ENCODE data around the gene HHAT. TPM values are rescaled to one million over a fixed set of nuclear protein-coding genes. Genes with fewer than 3 reads are reported as not detected.

HHAT gene
- total RNA-seq, 2 experiments from 2014 or later = 3.6 to 3.9 TPM

GRCh38 chr1:210573141-210573540 is 244.4 kb downstream of the HHAT start:
- Mint-ChIP-seq H3K27me3 (ENCODE audit: low read depth) (no peaks in the 10 kb centered on the region), H3K27ac (no peak overlapping the region), H3K4me3 (no peak overlapping the region), H3K9me3 (peaks cover 2% of the 10 kb centered on the region), H3K36me3 (ENCODE audit: low read depth) (no peaks in the 10 kb centered on the region), H3K4me1 (ENCODE audit: low read depth) (no peaks in the 10 kb centered on the region)
- intact Hi-C loops (cut with micrococcal nuclease) = no loop called here
- no peak for DNase-seq
- CTCF ChIA-PET = no interaction called here

GRCh38 chr1:210582205-210582970 is 253.7 kb downstream of the HHAT start:
- Mint-ChIP-seq H3K4me3 (no peak overlapping the region), H3K9me3 (no peaks in the 10 kb centered on the region), H3K36me3 (ENCODE audit: low read depth) (no peaks in the 10 kb centered on the region), H3K4me1 (ENCODE audit: low read depth) (peaks cover 3% of the 10 kb centered on the region), H3K27me3 (ENCODE audit: low read depth) (peaks cover 6% of the 10 kb centered on the region), H3K27ac (no peak overlapping the region)
- no peak for DNase-seq
- intact Hi-C loops (cut with micrococcal nuclease) = loop anchor here (10.0 kb wide), 1 partner anchor 1072 kb away; no protein-coding TSS in a partner anchor
- CTCF ChIA-PET = interaction anchor here (1.1 to 7.3 kb wide), 4 partner anchors 12 to 551 kb away, joined by 3 to 45 read pairs (median 20); partner anchors contain the start of gene KCNH1

- peaks cover 6% of the 10 kb centered on the region for H3K27me3 Mint-ChIP-seq (ENCODE audit: low read depth)
- H3K27ac Mint-ChIP-seq = no peak overlapping the region
- H3K9me3 Mint-ChIP-seq = no peaks in the 10 kb centered on the region
- intact Hi-C loops (cut with micrococcal nuclease) = loop anchor here (1.0 to 10.0 kb wide), 6 partner anchors 136 to 1070 kb away; partner anchors contain the start of gene KCNH1
- H3K4me1 Mint-ChIP-seq (ENCODE audit: low read depth) = peaks cover 3% of the 10 kb centered on the region
- H3K36me3 Mint-ChIP-seq (ENCODE audit: low read depth) = no peaks in the 10 kb centered on the region
- CTCF ChIA-PET = interaction anchor here (0.9 to 7.3 kb wide), 9 partner anchors 14 to 929 kb away, joined by 3 to 45 read pairs (median 5); partner anchors contain the start of gene KCNH1
- no peak overlapping the region for H3K4me3 Mint-ChIP-seq
- peak; percentile 90 for DNase-seq
These were observed 255.9 kb downstream of the HHAT start for GRCh38 chr1:210584439-210585113.

GRCh38 chr1:210586771-210587170 is 258.1 kb downstream of the HHAT start:
- no peak for DNase-seq
- H3K4me3 Mint-ChIP-seq = no peak overlapping the region
- no peaks in the 10 kb centered on the region for H3K36me3 Mint-ChIP-seq (ENCODE audit: low read depth)
- intact Hi-C loops (cut with micrococcal nuclease) = loop anchor here (10.0 kb wide), 1 partner anchor 1068 kb away; no protein-coding TSS in a partner anchor
- H3K27ac Mint-ChIP-seq = no peak overlapping the region
- peaks cover 3% of the 10 kb centered on the region for H3K27me3 Mint-ChIP-seq (ENCODE audit: low read depth)
- peaks cover 3% of the 10 kb centered on the region for H3K4me1 Mint-ChIP-seq (ENCODE audit: low read depth)
- CTCF ChIA-PET = interaction anchor here (0.6 to 7.3 kb wide), 5 partner anchors 138 to 547 kb away, joined by 3 to 45 read pairs (median 4); partner anchors contain the start of gene KCNH1
- H3K9me3 Mint-ChIP-seq = peaks cover 7% of the 10 kb centered on the region

- no peaks in the 10 kb centered on the region for H3K36me3 Mint-ChIP-seq (ENCODE audit: low read depth)
- no peak for DNase-seq
- no peak overlapping the region for H3K4me3 Mint-ChIP-seq
- H3K4me1 Mint-ChIP-seq (ENCODE audit: low read depth) = no peaks in the 10 kb centered on the region
- no peak overlapping the region for H3K27ac Mint-ChIP-seq
- intact Hi-C loops (cut with micrococcal nuclease) = loop anchor here (10.0 kb wide), 1 partner anchor 1067 kb away; no protein-coding TSS in a partner anchor
- peaks cover 7% of the 10 kb centered on the region for H3K9me3 Mint-ChIP-seq
- CTCF ChIA-PET = interaction anchor here (1.1 to 7.3 kb wide), 2 partner anchors 362 to 546 kb away, joined by 4 to 45 read pairs; partner anchors contain the start of gene KCNH1
- no peaks in the 10 kb centered on the region for H3K27me3 Mint-ChIP-seq (ENCODE audit: low read depth)
These were observed 258.9 kb downstream of the HHAT start for GRCh38 chr1:210587566-210587965.

- Mint-ChIP-seq H3K9me3 (peaks cover 7% of the 10 kb centered on the region), H3K27ac (no peak overlapping the region), H3K4me3 (no peak overlapping the region), H3K4me1 (ENCODE audit: low read depth) (no peaks in the 10 kb centered on the region), H3K27me3 (ENCODE audit: low read depth) (no peaks in the 10 kb centered on the region), H3K36me3 (ENCODE audit: low read depth) (no peaks in the 10 kb centered on the region)
- DNase-seq = no peak
- CTCF ChIA-PET = interaction anchor here (7.3 kb wide), 1 partner anchor 546 kb away, joined by 45 read pairs; the partner anchor contains the start of gene KCNH1
- intact Hi-C loops (cut with micrococcal nuclease) = loop anchor here (10.0 kb wide), 1 partner anchor 1066 kb away; no protein-coding TSS in a partner anchor
These were observed 259.7 kb downstream of the HHAT start for GRCh38 chr1:210588357-210588756.

GRCh38 chr1:210588946-210589345 is 260.2 kb downstream of the HHAT start:
- intact Hi-C loops (cut with micrococcal nuclease) = loop anchor here (10.0 kb wide), 1 partner anchor 1066 kb away; no protein-coding TSS in a partner anchor
- no peaks in the 10 kb centered on the region for H3K36me3 Mint-ChIP-seq (ENCODE audit: low read depth)
- H3K27me3 Mint-ChIP-seq (ENCODE audit: low read depth) = no peaks in the 10 kb centered on the region
- H3K9me3 Mint-ChIP-seq = peaks cover 7% of the 10 kb centered on the region
- H3K4me1 Mint-ChIP-seq (ENCODE audit: low read depth) = no peaks in the 10 kb centered on the region
- no peak for DNase-seq
- CTCF ChIA-PET = interaction anchor here (7.3 kb wide), 1 partner anchor 545 kb away, joined by 45 read pairs; the partner anchor contains the start of gene KCNH1
- H3K27ac Mint-ChIP-seq = no peak overlapping the region
- H3K4me3 Mint-ChIP-seq = no peak overlapping the region

- no peak overlapping the region for H3K27ac Mint-ChIP-seq
- H3K27me3 Mint-ChIP-seq (ENCODE audit: low read depth) = no peaks in the 10 kb centered on the region
- H3K4me3 Mint-ChIP-seq = no peak overlapping the region
- H3K9me3 Mint-ChIP-seq = peaks cover 7% of the 10 kb centered on the region
- intact Hi-C loops (cut with micrococcal nuclease) = no loop called here
- CTCF ChIA-PET = no interaction called here
- H3K36me3 Mint-ChIP-seq (ENCODE audit: low read depth) = no peaks in the 10 kb centered on the region
- H3K4me1 Mint-ChIP-seq (ENCODE audit: low read depth) = no peaks in the 10 kb centered on the region
- no peak for DNase-seq
These were observed 262.5 kb downstream of the HHAT start for GRCh38 chr1:210591214-210591613.

GRCh38 chr1:210594605-210595004 is 265.9 kb downstream of the HHAT start:
- H3K9me3 Mint-ChIP-seq = peaks cover 7% of the 10 kb centered on the region
- CTCF ChIA-PET = no interaction called here
- H3K4me1 Mint-ChIP-seq (ENCODE audit: low read depth) = no peaks in the 10 kb centered on the region
- H3K27ac Mint-ChIP-seq = no peak overlapping the region
- intact Hi-C loops (cut with micrococcal nuclease) = no loop called here
- H3K4me3 Mint-ChIP-seq = no peak overlapping the region
- no peaks in the 10 kb centered on the region for H3K27me3 Mint-ChIP-seq (ENCODE audit: low read depth)
- no peak for DNase-seq
- H3K36me3 Mint-ChIP-seq (ENCODE audit: low read depth) = peaks cover 1% of the 10 kb centered on the region

- Mint-ChIP-seq H3K4me3 (no peak overlapping the region), H3K9me3 (no peaks in the 10 kb centered on the region), H3K4me1 (ENCODE audit: low read depth) (no peaks in the 10 kb centered on the region), H3K27me3 (ENCODE audit: low read depth) (no peaks in the 10 kb centered on the region), H3K36me3 (ENCODE audit: low read depth) (peaks cover 1% of the 10 kb centered on the region), H3K27ac (no peak overlapping the region)
- DNase-seq = no peak
- intact Hi-C loops (cut with micrococcal nuclease) = no loop called here
- CTCF ChIA-PET = no interaction called here
These were observed 267.9 kb downstream of the HHAT start for GRCh38 chr1:210596641-210597040.

- intact Hi-C loops (cut with micrococcal nuclease) = no loop called here
- CTCF ChIA-PET = interaction anchor here (0.7 kb wide), 1 partner anchor 459 kb away, joined by 3 read pairs; no protein-coding TSS in a partner anchor
- Mint-ChIP-seq H3K36me3 (ENCODE audit: low read depth) (peaks cover 1% of the 10 kb centered on the region), H3K9me3 (no peaks in the 10 kb centered on the region), H3K4me1 (ENCODE audit: low read depth) (no peaks in the 10 kb centered on the region), H3K27ac (no peak overlapping the region), H3K27me3 (ENCODE audit: low read depth) (no peaks in the 10 kb centered on the region), H3K4me3 (no peak overlapping the region)
- no peak for DNase-seq
These were observed 268.9 kb downstream of the HHAT start for GRCh38 chr1:210597555-210598134.

- H3K4me3 Mint-ChIP-seq = no peak overlapping the region
- intact Hi-C loops (cut with micrococcal nuclease) = no loop called here
- no peaks in the 10 kb centered on the region for H3K9me3 Mint-ChIP-seq
- no peak overlapping the region for H3K27ac Mint-ChIP-seq
- CTCF ChIA-PET = no interaction called here
- H3K36me3 Mint-ChIP-seq (ENCODE audit: low read depth) = peaks cover 1% of the 10 kb centered on the region
- DNase-seq = no peak
- H3K4me1 Mint-ChIP-seq (ENCODE audit: low read depth) = no peaks in the 10 kb centered on the region
- no peaks in the 10 kb centered on the region for H3K27me3 Mint-ChIP-seq (ENCODE audit: low read depth)
These were observed 269.5 kb downstream of the HHAT start for GRCh38 chr1:210598135-210598652.
